ENCODE measurements around the gene ADCY4. TPM values are rescaled to one million over a fixed set of nuclear protein-coding genes. Genes with fewer than 3 reads are reported as not detected.

ADCY4 gene
- polyA plus RNA-seq, 1 experiment: 6.8 TPM

Small RNA genes lying within 50 kb of the gene (small RNA-seq; reads per million reads assigned to genes)
- not detected for gene RF00026 (ENCODE audit: insufficient read length, low read depth, low replicate concordance)

Other genes with a start within 250 kb of the ADCY4 start
- gene PCK2, start 240.8 kb downstream of the ADCY4 start, polyA plus RNA-seq (2011; rRNA removed): 141 and 227 TPM in 2 replicates
- gene DCAF11, start 220.3 kb downstream of the ADCY4 start, polyA plus RNA-seq (2011; rRNA removed): 41.5 and 50.0 TPM in 2 replicates
- gene NRL, start 220.1 kb downstream of the ADCY4 start, polyA plus RNA-seq (2011; rRNA removed): 0.59 and 0.91 TPM in 2 replicates
- gene FITM1, start 204.4 kb downstream of the ADCY4 start, polyA plus RNA-seq (2011; rRNA removed): 0.10 and 0.23 TPM in 2 replicates
- gene PSME1, start 198.9 kb downstream of the ADCY4 start, polyA plus RNA-seq (2011; rRNA removed): 48.9 and 106 TPM in 2 replicates
- 6.9 and 13.3 TPM in 2 replicates for gene EMC9, start 193.5 kb downstream of the ADCY4 start, polyA plus RNA-seq (2011; rRNA removed)
- gene PSME2, start 188.5 kb downstream of the ADCY4 start, polyA plus RNA-seq (2011; rRNA removed): 165 and 178 TPM in 2 replicates
- 8.2 and 12.4 TPM in 2 replicates for gene RNF31, start 187.6 kb downstream of the ADCY4 start, polyA plus RNA-seq (2011; rRNA removed)
- gene IRF9, start 173.8 kb downstream of the ADCY4 start, polyA plus RNA-seq (2011; rRNA removed): 84.8 and 107 TPM in 2 replicates
- 2.7 and 5.5 TPM in 2 replicates for gene REC8, start 163.0 kb downstream of the ADCY4 start, polyA plus RNA-seq (2011; rRNA removed)
- gene IPO4, start 146.3 kb downstream of the ADCY4 start, polyA plus RNA-seq (2011; rRNA removed): 11.5 and 26.8 TPM in 2 replicates
- 50.5 and 59.2 TPM in 2 replicates for gene TM9SF1, start 139.6 kb downstream of the ADCY4 start, polyA plus RNA-seq (2011; rRNA removed)
- gene TSSK4, start 129.4 kb downstream of the ADCY4 start, polyA plus RNA-seq (2011; rRNA removed): not detected in 2 replicates
- gene CHMP4A, start 121.6 kb downstream of the ADCY4 start, polyA plus RNA-seq (2011; rRNA removed): 36.3 and 52.1 TPM in 2 replicates
- 16.3 and 19.3 TPM in 2 replicates for gene MDP1, start 119.0 kb downstream of the ADCY4 start, polyA plus RNA-seq (2011; rRNA removed)
- gene NEDD8, start 102.7 kb downstream of the ADCY4 start, polyA plus RNA-seq (2011; rRNA removed): 242 and 329 TPM in 2 replicates
- 103 and 116 TPM in 2 replicates for gene GMPR2, start 102.1 kb downstream of the ADCY4 start, polyA plus RNA-seq (2011; rRNA removed)
- 37.2 and 41.7 TPM in 2 replicates for gene TINF2, start 92.4 kb downstream of the ADCY4 start, polyA plus RNA-seq (2011; rRNA removed)
- 0.97 and 2.9 TPM in 2 replicates for gene TGM1, start 71.9 kb downstream of the ADCY4 start, polyA plus RNA-seq (2011; rRNA removed)
- gene RABGGTA, start 63.5 kb downstream of the ADCY4 start, polyA plus RNA-seq (2011; rRNA removed): 23.2 and 52.5 TPM in 2 replicates
- 40.5 and 57.1 TPM in 2 replicates for gene DHRS1, start 35.3 kb downstream of the ADCY4 start, polyA plus RNA-seq (2011; rRNA removed)
- gene NOP9, start 35.2 kb downstream of the ADCY4 start, polyA plus RNA-seq (2011; rRNA removed): 13.9 and 16.3 TPM in 2 replicates
- gene CIDEB, start 27.1 kb downstream of the ADCY4 start, polyA plus RNA-seq (2011; rRNA removed): 0.63 and 0.98 TPM in 2 replicates
- 0.98 and 1.6 TPM in 2 replicates for gene LTB4R2, start 24.9 kb downstream of the ADCY4 start, polyA plus RNA-seq (2011; rRNA removed)
- 2.5 and 2.6 TPM in 2 replicates for gene LTB4R, start 23.6 kb downstream of the ADCY4 start, polyA plus RNA-seq (2011; rRNA removed)
- gene RIPK3, start 4.9 kb upstream of the ADCY4 start, polyA plus RNA-seq (2011; rRNA removed): 4.3 and 4.4 TPM in 2 replicates
- 95.8 and 151 TPM in 2 replicates for gene NFATC4, start 33.1 kb upstream of the ADCY4 start, polyA plus RNA-seq (2011; rRNA removed)
- gene NYNRIN, start 63.9 kb upstream of the ADCY4 start, polyA plus RNA-seq (2011; rRNA removed): 7.2 and 10.1 TPM in 2 replicates
- 6.7 and 8.6 TPM in 2 replicates for gene CBLN3, start 94.6 kb upstream of the ADCY4 start, polyA plus RNA-seq (2011; rRNA removed)
- 18.9 and 19.7 TPM in 2 replicates for gene KHNYN, start 94.9 kb upstream of the ADCY4 start, polyA plus RNA-seq (2011; rRNA removed)
- gene SDR39U1, start 107.7 kb upstream of the ADCY4 start, polyA plus RNA-seq (2011; rRNA removed): 28.9 and 43.4 TPM in 2 replicates
- not detected in 2 replicates for gene CMA1, start 173.2 kb upstream of the ADCY4 start, polyA plus RNA-seq (2011; rRNA removed)
- gene CTSG, start 241.2 kb upstream of the ADCY4 start, polyA plus RNA-seq (2011; rRNA removed): not detected in 2 replicates

Measured in BJ (cell line).